Kidney epithelial cell (primary cell): Measurements from ENCODE around the gene DIAPH1. TPM values are rescaled to one million over a fixed set of nuclear protein-coding genes. Genes with fewer than 3 reads are reported as not detected.

Source experiments
- DNase-seq: peaks from one replicate; pipeline ENCODE4 v3.0.0-alpha.2; 2010; ENCODE audit warnings: low read depth
- H3K27me3 ChIP-seq: 2 replicates; pipeline ENCODE4 v1.6.0; 2011; ENCODE audit warnings: low read length; ENCODE audit not compliant: control insufficient read depth, insufficient read depth
- H3K36me3 ChIP-seq: 2 replicates; pipeline ENCODE4 v1.5.1; 2011; ENCODE audit warnings: low read length; ENCODE audit not compliant: control insufficient read depth, insufficient read depth
- H3K4me3 ChIP-seq: 2 replicates; pipeline ENCODE4 v1.5.1; 2011; ENCODE audit warnings: low read depth, mild to moderate bottlenecking, control low read depth, low read length
- CTCF ChIP-seq: IDR thresholded peaks from 2 replicates; pipeline ENCODE4 v1.5.1; 2011; ENCODE audit warnings: mild to moderate bottlenecking, moderate library complexity, low read length, control low read depth, inconsistent platforms; ENCODE audit not compliant: insufficient read depth, poor library complexity, severe bottlenecking
- total RNA-seq: library from RNA; depleted of rRNA; stranded (reverse); fragments of >200 nt; gene quantifications from 2 replicates; pipeline ENCODE4 v1.2.3, GENCODE V29; 2015

DIAPH1 gene
- total RNA-seq, 1 donor from 2014 or later: 103 TPM

- Histone ChIP-seq H3K4me3 (no peak overlapping the region), H3K36me3 (no peaks in the 10 kb centered on the region), H3K27me3 (no peaks in the 10 kb centered on the region)
- DNase-seq: no peak
- no peak for TF ChIP-seq CTCF
Measured at GRCh38 chr5:141646026-141646425, 27.2 kb upstream of the DIAPH1 start.

GRCh38 chr5:141641634-141642267, 23.0 kb upstream of the DIAPH1 start:
- no peak overlapping the region for H3K4me3 ChIP-seq
- TF ChIP-seq CTCF: peak; percentile 47
- no peaks in the 10 kb centered on the region for H3K27me3 ChIP-seq
- H3K36me3 ChIP-seq: no peaks in the 10 kb centered on the region
- peak; percentile 70 for DNase-seq

GRCh38 chr5:141640698-141641097, 21.9 kb upstream of the DIAPH1 start:
- no peaks in the 10 kb centered on the region for H3K27me3 ChIP-seq
- H3K4me3 ChIP-seq: no peak overlapping the region
- DNase-seq: no peak
- H3K36me3 ChIP-seq: no peaks in the 10 kb centered on the region
- no peak for TF ChIP-seq CTCF

- DNase-seq: no peak
- Histone ChIP-seq H3K4me3 (no peak overlapping the region), H3K27me3 (no peaks in the 10 kb centered on the region), H3K36me3 (no peaks in the 10 kb centered on the region)
- TF ChIP-seq CTCF: no peak
Measured at GRCh38 chr5:141640051-141640415, 21.2 kb upstream of the DIAPH1 start.

GRCh38 chr5:141639357-141640050, 20.7 kb upstream of the DIAPH1 start:
- H3K36me3 ChIP-seq: no peaks in the 10 kb centered on the region
- no peaks in the 10 kb centered on the region for H3K27me3 ChIP-seq
- H3K4me3 ChIP-seq: no peak overlapping the region
- no peak for TF ChIP-seq CTCF
- DNase-seq: no peak

- no peaks in the 10 kb centered on the region for H3K27me3 ChIP-seq
- H3K36me3 ChIP-seq: no peaks in the 10 kb centered on the region
- DNase-seq: no peak
- H3K4me3 ChIP-seq: no peak overlapping the region
- TF ChIP-seq CTCF: no peak
Measured at GRCh38 chr5:141638771-141639170, 20.0 kb upstream of the DIAPH1 start.
